Astrocyte of the cerebellum (primary cell): ENCODE measurements around the gene ICAM5.

ENCODE experiments used
- DNase-seq: peaks from one replicate; pipeline ENCODE4 v3.0.0-alpha.2; 2011; ENCODE audit warnings: low read depth
- H3K4me3 ChIP-seq: 2 replicates; pipeline ENCODE4 v1.5.1; 2011; ENCODE audit warnings: mild to moderate bottlenecking, low read depth, low read length, moderate library complexity
- in situ Hi-C: cut with HindIII; loops from 2 replicates; pipeline ENCODE4 v1.10.0; 2017; ENCODE audit warnings: low sequenced_read_pairs
- TF ChIP-seq, protein P1 (sequence below): IDR thresholded peaks from 2 replicates; pipeline ENCODE4 v1.5.1; 2012; ENCODE audit warnings: low read length, low read depth, moderate library complexity, mild to moderate bottlenecking; ENCODE audit errors: missing control alignments

The ICAM5 gene

DNA sequence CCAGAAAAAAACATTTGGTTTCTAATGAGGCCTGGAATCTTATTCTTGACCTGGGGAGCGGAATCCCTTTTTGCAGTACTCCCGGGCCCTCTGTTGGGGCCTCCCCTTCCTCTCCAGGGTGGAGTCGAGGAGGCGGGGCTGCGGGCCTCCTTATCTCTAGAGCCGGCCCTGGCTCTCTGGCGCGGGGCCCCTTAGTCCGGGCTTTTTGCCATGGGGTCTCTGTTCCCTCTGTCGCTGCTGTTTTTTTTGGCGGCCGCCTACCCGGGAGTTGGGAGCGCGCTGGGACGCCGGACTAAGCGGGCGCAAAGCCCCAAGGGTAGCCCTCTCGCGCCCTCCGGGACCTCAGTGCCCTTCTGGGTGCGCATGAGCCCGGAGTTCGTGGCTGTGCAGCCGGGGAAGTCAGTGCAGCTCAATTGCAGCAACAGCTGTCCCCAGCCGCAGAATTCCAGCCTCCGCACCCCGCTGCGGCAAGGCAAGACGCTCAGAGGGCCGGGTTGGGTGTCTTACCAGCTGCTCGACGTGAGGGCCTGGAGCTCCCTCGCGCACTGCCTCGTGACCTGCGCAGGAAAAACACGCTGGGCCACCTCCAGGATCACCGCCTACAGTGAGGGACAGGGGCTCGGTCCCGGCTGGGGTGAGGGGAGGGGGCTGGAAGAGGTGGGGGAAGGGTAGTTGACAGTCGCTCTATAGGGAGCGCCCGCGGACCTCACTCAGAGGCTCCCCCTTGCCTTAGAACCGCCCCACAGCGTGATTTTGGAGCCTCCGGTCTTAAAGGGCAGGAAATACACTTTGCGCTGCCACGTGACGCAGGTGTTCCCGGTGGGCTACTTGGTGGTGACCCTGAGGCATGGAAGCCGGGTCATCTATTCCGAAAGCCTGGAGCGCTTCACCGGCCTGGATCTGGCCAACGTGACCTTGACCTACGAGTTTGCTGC, 2.7 kb upstream of the ICAM5 start, which contains the start of gene ICAM4:
Gene ICAM4, plus strand, starts transcription at position 153 of the 935 bp plus-strand sequence. Its CDS starts 58 bp downstream, at position 211.
- H3K4me3 ChIP-seq = no peak within 1 kb of the TSS
- in situ Hi-C loops = loop anchor here (10.0 kb wide), 1 partner anchor 118 kb away; the partner anchor contains the start of gene CDC37
- DNase-seq = no peak
- TF ChIP-seq, protein P1, sequence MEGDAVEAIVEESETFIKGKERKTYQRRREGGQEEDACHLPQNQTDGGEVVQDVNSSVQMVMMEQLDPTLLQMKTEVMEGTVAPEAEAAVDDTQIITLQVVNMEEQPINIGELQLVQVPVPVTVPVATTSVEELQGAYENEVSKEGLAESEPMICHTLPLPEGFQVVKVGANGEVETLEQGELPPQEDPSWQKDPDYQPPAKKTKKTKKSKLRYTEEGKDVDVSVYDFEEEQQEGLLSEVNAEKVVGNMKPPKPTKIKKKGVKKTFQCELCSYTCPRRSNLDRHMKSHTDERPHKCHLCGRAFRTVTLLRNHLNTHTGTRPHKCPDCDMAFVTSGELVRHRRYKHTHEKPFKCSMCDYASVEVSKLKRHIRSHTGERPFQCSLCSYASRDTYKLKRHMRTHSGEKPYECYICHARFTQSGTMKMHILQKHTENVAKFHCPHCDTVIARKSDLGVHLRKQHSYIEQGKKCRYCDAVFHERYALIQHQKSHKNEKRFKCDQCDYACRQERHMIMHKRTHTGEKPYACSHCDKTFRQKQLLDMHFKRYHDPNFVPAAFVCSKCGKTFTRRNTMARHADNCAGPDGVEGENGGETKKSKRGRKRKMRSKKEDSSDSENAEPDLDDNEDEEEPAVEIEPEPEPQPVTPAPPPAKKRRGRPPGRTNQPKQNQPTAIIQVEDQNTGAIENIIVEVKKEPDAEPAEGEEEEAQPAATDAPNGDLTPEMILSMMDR = no peak

DNA sequence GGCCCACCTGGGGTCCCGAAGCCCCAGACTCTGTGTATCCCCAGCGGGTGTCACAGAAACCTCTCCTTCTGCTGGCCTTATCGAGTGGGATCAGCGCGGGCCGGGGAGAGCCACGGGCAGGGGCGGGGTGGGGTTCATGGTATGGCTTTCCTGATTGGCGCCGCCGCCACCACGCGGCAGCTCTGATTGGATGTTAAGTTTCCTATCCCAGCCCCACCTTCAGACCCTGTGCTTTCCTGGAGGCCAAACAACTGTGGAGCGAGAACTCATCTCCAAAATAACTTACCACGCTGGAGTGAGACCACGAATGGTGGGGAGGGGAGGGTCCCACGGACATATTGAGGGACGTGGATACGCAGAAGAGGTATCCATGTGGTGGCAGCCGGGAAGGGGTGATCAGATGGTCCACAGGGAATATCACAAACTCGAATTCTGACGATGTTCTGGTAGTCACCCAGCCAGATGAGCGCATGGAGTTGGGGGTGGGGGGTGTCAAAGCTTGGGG, 1.0 kb upstream of the ICAM5 start:
- DNase-seq = no peak
- no peak overlapping the region for H3K4me3 ChIP-seq
- TF ChIP-seq, protein P1 = no peak
- in situ Hi-C loops = loop anchor here (10.0 kb wide), 1 partner anchor 116 kb away; the partner anchor contains the start of gene CDC37

DNA sequence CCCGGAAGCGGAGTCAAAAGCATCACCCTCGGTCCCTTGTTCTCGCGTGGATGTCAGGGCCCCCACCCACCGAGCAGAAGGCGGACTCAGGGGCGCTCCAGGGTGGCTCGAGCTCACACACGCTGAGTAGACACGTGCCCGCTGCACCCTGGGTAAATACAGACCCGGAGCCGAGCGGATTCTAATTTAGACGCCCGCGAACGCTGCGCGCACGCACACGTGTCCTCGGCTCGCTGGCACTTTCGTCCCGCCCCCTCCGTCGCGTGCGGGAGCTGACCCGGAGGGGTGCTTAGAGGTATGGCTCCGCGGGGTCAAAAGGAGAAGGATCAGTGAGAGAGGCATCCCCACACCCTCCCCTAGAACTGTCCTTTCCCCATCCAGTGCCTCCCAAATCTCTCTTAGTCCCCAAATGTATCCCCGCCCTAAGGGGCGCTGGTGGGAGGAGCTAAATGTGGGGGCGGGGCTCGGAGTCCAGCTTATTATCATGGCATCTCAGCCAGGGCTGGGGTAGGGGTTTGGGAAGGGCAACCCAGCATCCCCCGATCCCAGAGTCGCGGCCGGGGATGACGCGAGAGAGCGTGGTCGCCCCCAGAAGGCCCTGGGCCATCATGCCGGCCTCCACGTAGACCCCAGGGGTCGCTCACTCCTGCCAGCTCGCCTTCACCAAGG, 451 bp upstream of the ICAM5 start:
- TF ChIP-seq, protein P1 = no peak
- no peak for DNase-seq
- in situ Hi-C loops = loop anchor here (10.0 kb wide), 1 partner anchor 116 kb away; the partner anchor contains the start of gene CDC37
- H3K4me3 ChIP-seq = peak overlapping the region; percentile 14

DNA sequence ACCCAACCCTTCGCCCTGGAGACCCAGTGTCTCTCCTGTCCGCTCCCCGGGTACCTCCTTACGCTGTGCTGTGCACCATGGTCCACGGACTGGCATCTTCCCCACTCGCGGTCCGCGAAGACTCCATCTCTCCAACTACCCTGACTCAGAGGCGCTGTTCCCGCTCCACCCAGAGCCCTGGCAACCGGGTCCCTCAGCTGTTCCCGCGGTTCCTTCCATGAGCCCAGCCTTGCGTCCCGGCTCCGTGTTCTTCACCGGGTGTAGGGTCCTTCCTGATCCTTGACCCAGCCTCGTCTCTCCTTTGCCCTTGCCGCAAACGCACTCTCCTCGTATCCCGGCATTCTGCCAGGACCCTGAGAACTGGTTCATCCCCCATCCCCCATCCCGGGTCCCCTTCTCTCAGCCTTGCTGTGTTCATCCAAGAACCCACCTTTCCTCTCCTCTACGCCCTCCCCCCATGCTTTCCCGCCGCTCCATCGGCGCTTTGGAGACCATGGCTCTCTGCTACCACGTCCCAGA, 664 bp downstream of the ICAM5 start:
- in situ Hi-C loops = no loop called here
- DNase-seq = no peak
- H3K4me3 ChIP-seq = no peak overlapping the region
- TF ChIP-seq, protein P1 = no peak

DNA sequence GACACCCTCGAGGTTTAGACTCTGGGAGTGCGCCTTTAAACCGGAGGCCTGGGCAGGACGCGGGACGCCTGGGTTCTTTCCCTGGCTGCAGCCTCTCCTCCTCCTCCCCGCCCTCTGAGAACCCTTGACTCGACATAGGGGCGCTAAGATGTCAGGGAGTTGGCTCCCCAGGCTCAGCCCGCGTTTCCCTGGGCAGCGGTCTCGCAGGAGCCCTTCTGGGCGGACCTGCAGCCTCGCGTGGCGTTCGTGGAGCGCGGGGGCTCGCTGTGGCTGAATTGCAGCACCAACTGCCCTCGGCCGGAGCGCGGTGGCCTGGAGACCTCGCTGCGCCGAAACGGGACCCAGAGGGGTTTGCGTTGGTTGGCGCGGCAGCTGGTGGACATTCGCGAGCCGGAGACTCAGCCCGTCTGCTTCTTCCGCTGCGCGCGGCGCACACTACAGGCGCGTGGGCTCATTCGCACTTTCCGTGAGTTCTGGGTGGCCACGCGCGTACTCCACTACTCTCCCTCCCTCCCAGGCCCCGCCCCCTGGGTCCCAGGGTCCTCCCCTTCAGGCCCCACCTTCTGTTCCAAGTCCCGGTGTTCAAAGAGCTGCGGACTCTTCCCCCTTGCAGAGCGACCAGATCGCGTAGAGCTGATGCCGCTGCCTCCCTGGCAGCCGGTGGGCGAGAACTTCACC, 1.3 kb downstream of the ICAM5 start:
- in situ Hi-C loops = no loop called here
- TF ChIP-seq, protein P1 = no peak
- H3K4me3 ChIP-seq = peak overlapping the region; percentile 29
- DNase-seq = no peak
